Mucosa of descending colon (tissue), 3 donors: ENCODE measurements around the gene HNF1B. TPM values are rescaled to one million over a fixed set of nuclear protein-coding genes. Genes with fewer than 3 reads are reported as not detected.

Experiments used
- ATAC-seq: fragments of 200-7000 bp; cut with Tn5 transposase; one replicate; pipeline ENCODE4 v1.9.1; 2020; ENCODE audit warnings: mild to moderate bottlenecking, moderate library complexity
- DNase-seq, 3 donors: peaks; one replicate each; pipeline ENCODE4 v3.0.0-alpha.2; 2020
- H3K36me3 ChIP-seq: fragments of 200-600 bp; one replicate; pipeline ENCODE4 v1.8.0; 2021; ENCODE audit warnings: low read depth, mild to moderate bottlenecking
- H3K4me1 ChIP-seq: fragments of 200-600 bp; one replicate; pipeline ENCODE4 v1.8.0; 2021; ENCODE audit warnings: low read depth, mild to moderate bottlenecking
- H3K4me3 ChIP-seq: fragments of 200-600 bp; one replicate; pipeline ENCODE4 v1.8.0; 2021; ENCODE audit warnings: mild to moderate bottlenecking
- H3K9me3 ChIP-seq: fragments of 200-600 bp; one replicate; pipeline ENCODE4 v1.8.0; 2021; ENCODE audit warnings: mild to moderate bottlenecking
- CTCF ChIP-seq: fragments of 200-600 bp; IDR thresholded peaks from one replicate; pipeline ENCODE4 v1.8.0; 2022; ENCODE audit warnings: antibody characterized with exemption, mild to moderate bottlenecking
- intact Hi-C, 2 donors: fragments of 100-400 bp; cut with DNase I in 1 of 2; cut with micrococcal nuclease in 1 of 2; formaldehyde crosslinking; loops; one replicate each; pipeline versions ENCODE4 v1.11.0 to v1.11.1; 2022; cut with DNase I, micrococcal nuclease
- total RNA-seq, 3 donors: library from RNA; stranded (reverse); fragmentation: NEBNext Ultra II Directional in 2 of 3; extraction: Animal tissue kit (Norgen Biotek cat#: 25700) in 2 of 3; gene quantifications; one replicate each; pipeline versions ENCODE4 v1.2.1 to v1.2.4, GENCODE V29; 2021 to 2023
- donor health status: DM: no; HTN: no; CAD: no; lungs with moderate emphysema.
- donor health status: DM: no; HTN: no; CAD: no.
- donor health status: DM: no; HTN: yes; CAD: no.

The HNF1B gene
- total RNA-seq, 3 donors from 2014 or later = 21.1 to 54.6 (median 34.8) TPM

- H3K4me3 ChIP-seq = no peak overlapping the region
- H3K9me3 ChIP-seq = no peaks in the 10 kb centered on the region
- no peaks in the 10 kb centered on the region for H3K36me3 ChIP-seq
- intact Hi-C loops = no loop called here
- ATAC-seq (no peak), DNase-seq (no peak)
- no peak for TF ChIP-seq CTCF
- H3K4me1 ChIP-seq = peaks cover 15% of the 10 kb centered on the region
These were observed 46.5 kb downstream of the HNF1B start for GRCh38 chr17:37698132-37698910.

- Histone ChIP-seq H3K4me1 (peaks cover 9% of the 10 kb centered on the region), H3K4me3 (no peak overlapping the region), H3K36me3 (no peaks in the 10 kb centered on the region), H3K9me3 (no peaks in the 10 kb centered on the region)
- intact Hi-C loops = no loop called here
- no peak for TF ChIP-seq CTCF
- no peak for DNase-seq
- no peak for ATAC-seq
These were observed 47.5 kb downstream of the HNF1B start for GRCh38 chr17:37697381-37697780.

GRCh38 chr17:37696366-37696765, 48.5 kb downstream of the HNF1B start:
- DNase-seq = no peak
- Histone ChIP-seq H3K4me1 (peaks cover 6% of the 10 kb centered on the region), H3K9me3 (no peaks in the 10 kb centered on the region), H3K4me3 (no peak overlapping the region), H3K36me3 (no peaks in the 10 kb centered on the region)
- no peak for ATAC-seq
- TF ChIP-seq CTCF = no peak
- intact Hi-C loops = no loop called here

GRCh38 chr17:37695726-37696125, 49.1 kb downstream of the HNF1B start:
- H3K9me3 ChIP-seq = no peaks in the 10 kb centered on the region
- peaks cover 6% of the 10 kb centered on the region for H3K4me1 ChIP-seq
- no peak overlapping the region for H3K4me3 ChIP-seq
- intact Hi-C loops = no loop called here
- TF ChIP-seq CTCF = no peak
- no peaks in the 10 kb centered on the region for H3K36me3 ChIP-seq
- ATAC-seq (no peak), DNase-seq (no peak)

GRCh38 chr17:37694734-37695133, 50.1 kb downstream of the HNF1B start:
- intact Hi-C loops = no loop called here
- TF ChIP-seq CTCF = no peak
- no peaks in the 10 kb centered on the region for H3K36me3 ChIP-seq

More at GRCh38 chr17:37694734-37695133, 50.1 kb downstream of the HNF1B start:
- DNase-seq (no peak), ATAC-seq (no peak)
- Histone ChIP-seq H3K4me3 (no peak overlapping the region), H3K4me1 (peaks cover 6% of the 10 kb centered on the region), H3K9me3 (no peaks in the 10 kb centered on the region)
